ENCODE data around the gene RASL11A.

DNA sequence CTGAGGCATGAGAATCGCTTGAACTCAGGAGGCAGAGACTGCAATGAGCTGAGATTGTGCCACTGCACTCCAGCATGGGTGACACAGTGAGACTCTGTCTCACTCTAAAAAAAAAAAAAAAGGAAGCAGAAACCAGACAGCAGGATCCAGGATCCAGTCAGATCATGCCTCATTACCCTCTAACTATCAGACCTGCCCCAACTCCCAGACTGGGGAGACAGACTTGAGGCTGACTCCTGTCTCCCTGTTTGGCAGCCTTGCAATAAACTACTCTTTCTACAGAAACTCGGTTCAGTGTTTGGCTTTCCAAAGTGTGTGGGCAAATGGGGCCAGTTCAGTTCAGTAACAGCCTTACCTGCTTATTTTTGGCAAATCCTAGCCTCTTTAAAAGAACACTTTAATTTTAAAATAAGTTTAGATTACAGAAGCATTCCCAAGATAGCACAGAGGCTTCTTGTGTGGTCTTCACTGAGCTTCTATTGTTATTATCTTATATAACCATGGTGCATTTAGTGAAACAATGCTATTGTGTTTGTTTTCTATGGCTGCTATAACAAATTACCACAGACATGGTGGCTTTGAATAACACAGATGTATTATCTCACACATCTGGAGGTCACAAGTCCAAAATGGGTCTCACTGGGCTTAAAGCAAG lies 18.5 kb downstream of the RASL11A start:
- TF ChIP-seq EZH2phosphoT487 (IDR thresholded peaks at IDR 0.05; ENCODE audit: borderline replicate concordance, low read depth) (no peak), RAD21 (IDR thresholded peaks at IDR 0.05; ENCODE audit: low read length) (no peak), MXI1 (IDR thresholded peaks at IDR 0.05; ENCODE audit: low read depth, low read length) (no peak), FOXJ3 (CRISPR knock-in tag; IDR thresholded peaks at IDR 0.05) (no peak), RFX5 (IDR thresholded peaks at IDR 0.05; ENCODE audit: low read length) (no peak), RCOR1 (IDR thresholded peaks at IDR 0.05; ENCODE audit: low read length) (no peak)
- TF ChIP-seq, protein P1, sequence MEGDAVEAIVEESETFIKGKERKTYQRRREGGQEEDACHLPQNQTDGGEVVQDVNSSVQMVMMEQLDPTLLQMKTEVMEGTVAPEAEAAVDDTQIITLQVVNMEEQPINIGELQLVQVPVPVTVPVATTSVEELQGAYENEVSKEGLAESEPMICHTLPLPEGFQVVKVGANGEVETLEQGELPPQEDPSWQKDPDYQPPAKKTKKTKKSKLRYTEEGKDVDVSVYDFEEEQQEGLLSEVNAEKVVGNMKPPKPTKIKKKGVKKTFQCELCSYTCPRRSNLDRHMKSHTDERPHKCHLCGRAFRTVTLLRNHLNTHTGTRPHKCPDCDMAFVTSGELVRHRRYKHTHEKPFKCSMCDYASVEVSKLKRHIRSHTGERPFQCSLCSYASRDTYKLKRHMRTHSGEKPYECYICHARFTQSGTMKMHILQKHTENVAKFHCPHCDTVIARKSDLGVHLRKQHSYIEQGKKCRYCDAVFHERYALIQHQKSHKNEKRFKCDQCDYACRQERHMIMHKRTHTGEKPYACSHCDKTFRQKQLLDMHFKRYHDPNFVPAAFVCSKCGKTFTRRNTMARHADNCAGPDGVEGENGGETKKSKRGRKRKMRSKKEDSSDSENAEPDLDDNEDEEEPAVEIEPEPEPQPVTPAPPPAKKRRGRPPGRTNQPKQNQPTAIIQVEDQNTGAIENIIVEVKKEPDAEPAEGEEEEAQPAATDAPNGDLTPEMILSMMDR (IDR thresholded peaks at IDR 0.05): no peak
- TF ChIP-seq, protein P2, sequence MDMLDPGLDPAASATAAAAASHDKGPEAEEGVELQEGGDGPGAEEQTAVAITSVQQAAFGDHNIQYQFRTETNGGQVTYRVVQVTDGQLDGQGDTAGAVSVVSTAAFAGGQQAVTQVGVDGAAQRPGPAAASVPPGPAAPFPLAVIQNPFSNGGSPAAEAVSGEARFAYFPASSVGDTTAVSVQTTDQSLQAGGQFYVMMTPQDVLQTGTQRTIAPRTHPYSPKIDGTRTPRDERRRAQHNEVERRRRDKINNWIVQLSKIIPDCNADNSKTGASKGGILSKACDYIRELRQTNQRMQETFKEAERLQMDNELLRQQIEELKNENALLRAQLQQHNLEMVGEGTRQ (IDR thresholded peaks at IDR 0.05; ENCODE audit: borderline replicate concordance, low read depth, low read length): no peak
